ENCODE results near the gene KCNQ1.

DNA sequence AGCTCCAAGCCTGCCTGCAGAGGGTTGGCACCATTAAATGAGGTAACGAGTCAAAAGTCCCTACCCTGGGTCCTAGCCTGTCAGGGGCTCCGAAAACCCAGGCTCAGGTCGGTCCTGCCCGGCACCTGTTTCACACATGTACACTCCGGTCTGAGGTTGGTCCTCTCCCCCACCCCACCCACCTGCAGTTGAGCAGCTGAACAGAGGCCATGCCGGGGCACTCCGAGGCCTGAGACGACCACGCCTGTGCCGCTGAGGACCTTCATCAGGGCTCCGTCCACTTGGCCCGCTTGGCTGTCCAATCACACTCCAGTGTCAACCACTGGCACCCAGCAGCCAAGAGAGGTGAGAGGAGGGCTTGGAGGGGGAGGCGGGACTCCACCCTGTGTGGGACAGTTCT is 42.7 kb upstream of the KCNQ1 start:
- TF ChIP-seq, protein P1, sequence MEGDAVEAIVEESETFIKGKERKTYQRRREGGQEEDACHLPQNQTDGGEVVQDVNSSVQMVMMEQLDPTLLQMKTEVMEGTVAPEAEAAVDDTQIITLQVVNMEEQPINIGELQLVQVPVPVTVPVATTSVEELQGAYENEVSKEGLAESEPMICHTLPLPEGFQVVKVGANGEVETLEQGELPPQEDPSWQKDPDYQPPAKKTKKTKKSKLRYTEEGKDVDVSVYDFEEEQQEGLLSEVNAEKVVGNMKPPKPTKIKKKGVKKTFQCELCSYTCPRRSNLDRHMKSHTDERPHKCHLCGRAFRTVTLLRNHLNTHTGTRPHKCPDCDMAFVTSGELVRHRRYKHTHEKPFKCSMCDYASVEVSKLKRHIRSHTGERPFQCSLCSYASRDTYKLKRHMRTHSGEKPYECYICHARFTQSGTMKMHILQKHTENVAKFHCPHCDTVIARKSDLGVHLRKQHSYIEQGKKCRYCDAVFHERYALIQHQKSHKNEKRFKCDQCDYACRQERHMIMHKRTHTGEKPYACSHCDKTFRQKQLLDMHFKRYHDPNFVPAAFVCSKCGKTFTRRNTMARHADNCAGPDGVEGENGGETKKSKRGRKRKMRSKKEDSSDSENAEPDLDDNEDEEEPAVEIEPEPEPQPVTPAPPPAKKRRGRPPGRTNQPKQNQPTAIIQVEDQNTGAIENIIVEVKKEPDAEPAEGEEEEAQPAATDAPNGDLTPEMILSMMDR (IDR thresholded peaks at IDR 0.05; ENCODE audit: low read length): no peak
- TF ChIP-seq EZH2 (IDR thresholded peaks at IDR 0.05; ENCODE audit: borderline replicate concordance, low read length): no peak
